ENCODE measurements around the gene FOXM1.
"Not testable (repeated sequence)": the region's sequence is repeated elsewhere in the genome, so short reads cannot be mapped to it uniquely, and the experiment has no call there.

FOXM1 gene

GRCh38 chr12:2877953-2878732 is 1.2 kb upstream of the FOXM1 start:
- no peak for DNase-seq

GRCh38 chr12:2876431-2877046 is 435 bp downstream of the FOXM1 start:
- no peak for DNase-seq

GRCh38 chr12:2868986-2869632 is 7.9 kb downstream of the FOXM1 start:
- DNase-seq: not testable (repeated sequence)

- no peak for DNase-seq
These were observed 12.8 kb downstream of the FOXM1 start for GRCh38 chr12:2864198-2864597.

- DNase-seq: not testable (repeated sequence)
These were observed 13.6 kb downstream of the FOXM1 start for GRCh38 chr12:2863402-2863801.

- no peak for DNase-seq
These were observed 14.1 kb downstream of the FOXM1 start for GRCh38 chr12:2862876-2863275.

GRCh38 chr12:2860170-2860569 is 16.8 kb downstream of the FOXM1 start:
- DNase-seq: no peak

GRCh38 chr12:2858944-2859421 is 18.0 kb downstream of the FOXM1 start:
- DNase-seq: no peak

GRCh38 chr12:2858334-2858733 is 18.6 kb downstream of the FOXM1 start:
- DNase-seq: no peak

- no peak for DNase-seq
These were observed 19.4 kb downstream of the FOXM1 start for GRCh38 chr12:2857576-2857975.

- DNase-seq: no peak
These were observed 19.9 kb downstream of the FOXM1 start, which contains the start of gene TEX52 for GRCh38 chr12:2857021-2857431. Gene TEX52, minus strand, starts transcription at chr12:2857039. Its CDS starts 13 bp downstream, at chr12:2857026.

- DNase-seq: no peak
These were observed 20.9 kb downstream of the FOXM1 start for GRCh38 chr12:2856051-2856450.

GRCh38 chr12:2855546-2855945 is 21.4 kb downstream of the FOXM1 start:
- DNase-seq: no peak

- no peak for DNase-seq
These were observed 22.1 kb downstream of the FOXM1 start for GRCh38 chr12:2854669-2855453.

- DNase-seq: no peak
These were observed 23.3 kb downstream of the FOXM1 start for GRCh38 chr12:2853626-2854025.

- DNase-seq: no peak
These were observed 25.0 kb downstream of the FOXM1 start for GRCh38 chr12:2851931-2852330.

- DNase-seq: no peak
These were observed 31.7 kb downstream of the FOXM1 start for GRCh38 chr12:2845280-2845679.

- DNase-seq: no peak
These were observed 32.2 kb downstream of the FOXM1 start for GRCh38 chr12:2844786-2845185.

- no peak for DNase-seq
These were observed 34.0 kb downstream of the FOXM1 start for GRCh38 chr12:2842948-2843347.

GRCh38 chr12:2841056-2841650 is 35.8 kb downstream of the FOXM1 start:
- no peak for DNase-seq

GRCh38 chr12:2836574-2836973 is 40.4 kb downstream of the FOXM1 start:
- no peak for DNase-seq

GRCh38 chr12:2835691-2836403 is 41.1 kb downstream of the FOXM1 start:
- no peak for DNase-seq

Measured in cortex of kidney (tissue), 1 donor.